Epidermal melanocyte (primary cell): ENCODE results near the gene MGLL.

Experiments
- DNase-seq: peaks from one replicate; pipeline ENCODE4 v3.0.0; 2011; ENCODE audit warnings: low spot score; ENCODE audit not compliant: insufficient read length

MGLL gene

GRCh38 chr3:127835993-127836882, 13.9 kb upstream of the MGLL start:
- no peak for DNase-seq

GRCh38 chr3:127834771-127835170, 12.5 kb upstream of the MGLL start:
- DNase-seq: no peak

GRCh38 chr3:127833281-127834032, 11.1 kb upstream of the MGLL start:
- DNase-seq: no peak

GRCh38 chr3:127831723-127832172, 9.4 kb upstream of the MGLL start:
- DNase-seq: no peak

- DNase-seq: no peak
Observed at GRCh38 chr3:127829537-127829936, 7.2 kb upstream of the MGLL start.

- DNase-seq: no peak
Observed at GRCh38 chr3:127827808-127828207, 5.5 kb upstream of the MGLL start.

- no peak for DNase-seq
Observed at GRCh38 chr3:127825756-127826155, 3.4 kb upstream of the MGLL start.

- no peak for DNase-seq
Observed at GRCh38 chr3:127824151-127824825, 2.0 kb upstream of the MGLL start.

- no peak for DNase-seq
Observed at GRCh38 chr3:127823426-127823857, 1.1 kb upstream of the MGLL start.

- DNase-seq: no peak
Observed at GRCh38 chr3:127822682-127823425, 539 bp upstream of the MGLL start.

- no peak for DNase-seq
Observed at GRCh38 chr3:127821394-127821793, 921 bp downstream of the MGLL start.

- DNase-seq: no peak
Observed at GRCh38 chr3:127820826-127821313, 1.4 kb downstream of the MGLL start.

GRCh38 chr3:127820221-127820825, 2.0 kb downstream of the MGLL start:
- DNase-seq: no peak

- no peak for DNase-seq
Observed at GRCh38 chr3:127819656-127820055, 2.7 kb downstream of the MGLL start.

GRCh38 chr3:127819086-127819485, 3.2 kb downstream of the MGLL start:
- no peak for DNase-seq

GRCh38 chr3:127817406-127817841, 4.9 kb downstream of the MGLL start:
- no peak for DNase-seq

- no peak for DNase-seq
Observed at GRCh38 chr3:127816783-127817405, 5.4 kb downstream of the MGLL start.

- no peak for DNase-seq
Observed at GRCh38 chr3:127815641-127816605, 6.4 kb downstream of the MGLL start.

- DNase-seq: no peak
Observed at GRCh38 chr3:127815001-127815400, 7.3 kb downstream of the MGLL start.
